Endothelial cell of umbilical vein (primary cell): ENCODE results near the gene SEC62. TPM values are rescaled to one million over a fixed set of nuclear protein-coding genes. Genes with fewer than 3 reads are reported as not detected.

Experiments used
- BruUV-seq: library from RNA; stranded (reverse); fragments of 400-500 nt; replicated peaks from 2 replicates; lab custom pipeline; 2021; lab: Mats Ljungman, UMichigan
- CTCF ChIA-PET: fragments of 300-600, 350-600 bp; sonication (Branson Sonifier 250); formaldehyde crosslinking; loops from one replicate; lab custom pipeline; 2021; ENCODE audit warnings: antibody characterized with exemption, inconsistent platforms; lab: Charles Lee
- POLR2A ChIA-PET: fragments of 300-600, 350-600 bp; sonication (Branson Sonifier 250); formaldehyde crosslinking; loops from one replicate; lab custom pipeline; 2021; ENCODE audit warnings: antibody characterized with exemption, inconsistent platforms; lab: Charles Lee
- DNase-seq: peaks from one replicate; pipeline ENCODE4 v3.0.0-alpha.2; 2011; ENCODE audit warnings: low read depth, low spot score
- FAIRE-seq: peaks from 2 replicates; lab custom pipeline; 2011; peaks lifted over from hg19 to GRCh38; lab: Jason Lieb, UNC
- H2AFZ ChIP-seq: 2 replicates; pipeline ENCODE4 v1.6.0; 2012; ENCODE audit warnings: low read depth, low read length, control low read depth, inconsistent platforms
- H3K27ac ChIP-seq: 2 replicates; pipeline ENCODE4 v1.5.1; 2011; ENCODE audit warnings: low read depth, mild to moderate bottlenecking, control low read depth, low read length, moderate library complexity; ENCODE audit not compliant: insufficient read depth
- H3K27me3 ChIP-seq, 2 experiments: 2 replicates each; pipeline versions ENCODE4 v1.6.0 to v1.6.1; 2011; ENCODE audit warnings: low read length in 2 of 2, mixed read lengths in 1 of 2; ENCODE audit not compliant: control insufficient read depth in 2 of 2, insufficient read depth in 2 of 2
- H3K36me3 ChIP-seq, 2 experiments: 2 replicates in 1 of 2; 3 replicates in 1 of 2; pipeline ENCODE4 v1.5.1; 2011; ENCODE audit warnings: low read length in 2 of 2, mild to moderate bottlenecking in 1 of 2, moderate library complexity in 1 of 2; ENCODE audit not compliant: control insufficient read depth in 2 of 2, insufficient read depth in 2 of 2; ENCODE audit errors: extremely low read depth in 1 of 2
- H3K4me1 ChIP-seq: 3 replicates; pipeline ENCODE4 v1.5.1; 2011; ENCODE audit warnings: mild to moderate bottlenecking, low read length; ENCODE audit not compliant: control insufficient read depth, insufficient read depth; ENCODE audit errors: extremely low read depth
- H3K4me2 ChIP-seq: 2 replicates; pipeline ENCODE4 v1.6.1; 2011; ENCODE audit warnings: low read length, control low read depth, mixed read lengths; ENCODE audit not compliant: insufficient read depth
- H3K4me3 ChIP-seq, 3 experiments: fragments of 200-600 bp in 1 of 3; sonication (generic), shearing (Covaris generic) in 1 of 3; replicated peaks in 1 of 3; 2 replicates each; pipeline ENCODE4 v1.5.1; 2011 to 2016; ENCODE audit warnings: control low read depth in 3 of 3, low read length in 3 of 3, mild to moderate bottlenecking in 2 of 3, inconsistent platforms in 1 of 3, low read depth in 1 of 3, moderate library complexity in 1 of 3; ENCODE audit not compliant: insufficient read depth in 1 of 3
- H3K79me2 ChIP-seq: 2 replicates; pipeline ENCODE4 v1.6.0; 2012; ENCODE audit warnings: low read length, inconsistent platforms; ENCODE audit not compliant: control insufficient read depth, insufficient read depth
- H3K9ac ChIP-seq: replicated peaks from 2 replicates; pipeline ENCODE3; 2011; ENCODE audit warnings: low read length, control low read depth; ENCODE audit not compliant: insufficient read depth; ENCODE audit errors: extremely low read depth
- H3K9me1 ChIP-seq: replicated peaks from 3 replicates; pipeline ENCODE4 v1.6.0; 2011; ENCODE audit warnings: mild to moderate bottlenecking, low read length; ENCODE audit not compliant: control insufficient read depth, insufficient read depth; ENCODE audit errors: extremely low read depth
- H3K9me3 ChIP-seq: replicated peaks from 2 replicates; pipeline ENCODE4 v1.5.1; 2012; ENCODE audit warnings: low read length, inconsistent platforms; ENCODE audit not compliant: control insufficient read depth, insufficient read depth
- H4K20me1 ChIP-seq: replicated peaks from 2 replicates; pipeline ENCODE3; 2011; ENCODE audit warnings: mild to moderate bottlenecking, low read length; ENCODE audit not compliant: control insufficient read depth, insufficient read depth; ENCODE audit errors: extremely low read depth
- EZH2 ChIP-seq: IDR thresholded peaks from 2 replicates; pipeline ENCODE4 v1.6.1; 2012; ENCODE audit warnings: borderline replicate concordance, low read depth, mild to moderate bottlenecking, moderate library complexity, low read length, inconsistent platforms; ENCODE audit not compliant: severe bottlenecking
- FOS ChIP-seq: IDR thresholded peaks from 2 replicates; pipeline ENCODE4 v1.6.1; 2011; ENCODE audit warnings: mild to moderate bottlenecking, low read length, moderate library complexity, borderline replicate concordance; ENCODE audit not compliant: insufficient read depth
- GATA2 ChIP-seq: IDR thresholded peaks from 2 replicates; pipeline ENCODE4 v1.7.0; 2011; ENCODE audit warnings: low read depth, mild to moderate bottlenecking, moderate library complexity, mixed read lengths, low read length; ENCODE audit not compliant: insufficient read length, insufficient read depth
- JUN ChIP-seq: IDR thresholded peaks from 2 replicates; pipeline ENCODE4 v1.6.1; 2011; ENCODE audit warnings: borderline replicate concordance, low read depth; ENCODE audit not compliant: insufficient read length, insufficient read depth
- MYC ChIP-seq: IDR thresholded peaks from one replicate; pipeline ENCODE4 v1.6.1; 2011; ENCODE audit warnings: mild to moderate bottlenecking, low read depth, low read length
- POLR2A ChIP-seq: IDR thresholded peaks from 2 replicates; pipeline ENCODE4 v1.6.1; 2012; ENCODE audit warnings: low read depth, mild to moderate bottlenecking, control low read depth, low read length
- POLR2AphosphoS5 ChIP-seq: IDR thresholded peaks from 2 replicates; pipeline ENCODE4 v1.6.1; 2012; ENCODE audit warnings: low read depth, mild to moderate bottlenecking, control low read depth, low read length, moderate library complexity; ENCODE audit not compliant: insufficient read depth
- dilution Hi-C: fragments of 300-500 bp; cut with MboI; formaldehyde crosslinking; loops from one replicate; pipeline ENCODE4 v1.15.0; 2019; ENCODE audit warnings: low sequenced_read_pairs; ENCODE audit not compliant: extremely low pct_ligation_motif_present
- intact Hi-C: fragments of 100-400 bp; cut with micrococcal nuclease; formaldehyde crosslinking; loops from one replicate; pipeline ENCODE4 v1.10.0; 2022
- polyA plus RNA-seq, 4 experiments: library from polyadenylated mRNA; depleted of rRNA in 3 of 4; stranded (reverse) in 3 of 4; unstranded in 1 of 4; fragments of >200 nt; gene quantifications; 2 replicates each; pipeline versions ENCODE4 v1.2.1 to v1.2.3, GENCODE V29; 2011 to 2012; ENCODE audit warnings: missing spikeins in 1 of 4
- total RNA-seq: library from RNA; stranded (reverse); gene quantifications from 2 replicates; pipeline ENCODE4 v1.2.3, GENCODE V29; 2021
- TF ChIP-seq, protein P1 (sequence below), 2 donors: IDR thresholded peaks; 1 replicate in 1 of 2; 2 replicates in 1 of 2; pipeline ENCODE4 v1.5.1; 2011; ENCODE audit warnings: low read length in 2 of 2, mild to moderate bottlenecking in 2 of 2, moderate library complexity in 2 of 2, control low read depth in 1 of 2, inconsistent platforms in 1 of 2, low read depth in 1 of 2; ENCODE audit not compliant: insufficient read depth in 1 of 2; ENCODE audit errors: extremely low read depth in 1 of 2
- TF ChIP-seq, protein P2 (sequence below): IDR thresholded peaks from 2 replicates; pipeline ENCODE4 v1.6.1; 2011; ENCODE audit not compliant: insufficient read depth, insufficient read length

SEC62 gene
- total and polyA plus RNA-seq, 2 donors (not counting 3 experiments of a cell fraction or from before 2014, with no cell fraction given): 90.7 to 90.8 TPM

DNA sequence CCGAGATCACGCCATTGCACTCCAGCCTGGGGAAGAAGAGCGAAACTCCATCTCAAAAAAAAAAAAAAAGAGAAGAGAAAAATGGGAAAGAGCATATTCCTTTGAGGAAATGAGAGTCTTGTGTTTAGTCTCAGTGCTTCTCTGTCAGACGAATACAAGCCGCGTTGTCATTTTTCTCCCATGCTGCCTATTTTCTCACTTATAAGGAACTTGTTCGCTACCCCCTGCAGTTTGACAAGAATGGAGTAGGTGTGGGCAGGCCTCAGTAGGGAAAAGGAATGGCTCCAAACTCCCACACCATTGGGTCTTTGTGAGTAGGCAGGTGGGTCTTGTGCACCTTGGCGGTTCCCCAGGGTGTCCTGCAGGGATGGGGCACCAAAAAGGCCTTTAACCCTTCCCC lies 77.7 kb downstream of the SEC62 start:
- no peak overlapping the region for H2AFZ ChIP-seq
- intact Hi-C loops (no loop called here), dilution Hi-C loops (no loop called here)
- no peak overlapping the region for H3K4me3 ChIP-seq
- no peak for FAIRE-seq
- no peak overlapping the region for H3K4me2 ChIP-seq
- no peaks in the 10 kb centered on the region for H3K9me3 ChIP-seq
- H3K27me3 ChIP-seq: peaks cover 16 to 18% of the 10 kb centered on the region in 2 experiments
- peaks cover under 1% of the 10 kb centered on the region for H3K4me1 ChIP-seq
- no TSS peak for BruUV-seq
- CTCF ChIA-PET: interaction anchor here (1.2 kb wide), 1 partner anchor 10 kb away, joined by 5 read pairs; no protein-coding TSS in a partner anchor
- DNase-seq: no peak
- H3K27ac ChIP-seq: no peak overlapping the region
- no peak overlapping the region for H3K9ac ChIP-seq
- H4K20me1 ChIP-seq: no peaks in the 10 kb centered on the region
- H3K36me3 ChIP-seq: no peaks in the 10 kb centered on the region
- POLR2A ChIA-PET: no interaction called here
- TF ChIP-seq GATA2 (no peak), MYC (no peak), EZH2 (no peak), POLR2AphosphoS5 (no peak), JUN (no peak), POLR2A (no peak), FOS (no peak)
- TF ChIP-seq, protein P1, sequence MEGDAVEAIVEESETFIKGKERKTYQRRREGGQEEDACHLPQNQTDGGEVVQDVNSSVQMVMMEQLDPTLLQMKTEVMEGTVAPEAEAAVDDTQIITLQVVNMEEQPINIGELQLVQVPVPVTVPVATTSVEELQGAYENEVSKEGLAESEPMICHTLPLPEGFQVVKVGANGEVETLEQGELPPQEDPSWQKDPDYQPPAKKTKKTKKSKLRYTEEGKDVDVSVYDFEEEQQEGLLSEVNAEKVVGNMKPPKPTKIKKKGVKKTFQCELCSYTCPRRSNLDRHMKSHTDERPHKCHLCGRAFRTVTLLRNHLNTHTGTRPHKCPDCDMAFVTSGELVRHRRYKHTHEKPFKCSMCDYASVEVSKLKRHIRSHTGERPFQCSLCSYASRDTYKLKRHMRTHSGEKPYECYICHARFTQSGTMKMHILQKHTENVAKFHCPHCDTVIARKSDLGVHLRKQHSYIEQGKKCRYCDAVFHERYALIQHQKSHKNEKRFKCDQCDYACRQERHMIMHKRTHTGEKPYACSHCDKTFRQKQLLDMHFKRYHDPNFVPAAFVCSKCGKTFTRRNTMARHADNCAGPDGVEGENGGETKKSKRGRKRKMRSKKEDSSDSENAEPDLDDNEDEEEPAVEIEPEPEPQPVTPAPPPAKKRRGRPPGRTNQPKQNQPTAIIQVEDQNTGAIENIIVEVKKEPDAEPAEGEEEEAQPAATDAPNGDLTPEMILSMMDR (IDR thresholded peaks at IDR 0.05; ENCODE audit: extremely low read depth in 1 of 2, insufficient read depth in 1 of 2, low read depth in 1 of 2, low read length in 2 of 2): no peak
- TF ChIP-seq, protein P2, sequence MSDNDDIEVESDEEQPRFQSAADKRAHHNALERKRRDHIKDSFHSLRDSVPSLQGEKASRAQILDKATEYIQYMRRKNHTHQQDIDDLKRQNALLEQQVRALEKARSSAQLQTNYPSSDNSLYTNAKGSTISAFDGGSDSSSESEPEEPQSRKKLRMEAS: no peak
- no peaks in the 10 kb centered on the region for H3K79me2 ChIP-seq
- H3K9me1 ChIP-seq: no peaks in the 10 kb centered on the region
